HepG2 (cell line): ENCODE results near the gene SEMA3F. TPM values are rescaled to one million over a fixed set of nuclear protein-coding genes. Genes with fewer than 3 reads are reported as not detected.

ENCODE experiments used
- FOXO4 ChIP-seq: sonication (generic); formaldehyde crosslinking; conservative IDR thresholded peaks from 2 replicates; pipeline ENCODE4 v1.8.1; 2023; ENCODE audit warnings: missing genetic modification reagents
- GATAD2A ChIP-seq: IDR thresholded peaks from 2 replicates; pipeline ENCODE4 v1.6.1; 2016
- GTF2F1 ChIP-seq: fragments of 150-350 bp; IDR thresholded peaks from 2 replicates; pipeline ENCODE4 v1.6.1; 2014; ENCODE audit warnings: low read length
- HMG20A ChIP-seq: IDR thresholded peaks from 2 replicates; pipeline ENCODE4 v1.6.1; 2016; ENCODE audit warnings: borderline replicate concordance
- KDM2A ChIP-seq: sonication (generic); formaldehyde crosslinking; IDR thresholded peaks from 2 replicates; pipeline ENCODE4 v1.4.0; 2020; ENCODE audit warnings: low read depth, missing genetic modification reagents, borderline replicate concordance
- MXI1 ChIP-seq: IDR thresholded peaks from 3 replicates; pipeline ENCODE4 v1.6.1; 2012; ENCODE audit warnings: low read depth, low read length, inconsistent platforms, borderline replicate concordance
- ONECUT2 ChIP-seq: sonication (generic); formaldehyde crosslinking; IDR thresholded peaks from 2 replicates; pipeline ENCODE4 v1.4.0; 2020; ENCODE audit warnings: missing genetic modification reagents
- PLSCR1 ChIP-seq: sonication (generic); formaldehyde crosslinking; IDR thresholded peaks from 2 replicates; pipeline ENCODE4 v1.5.0; 2020; ENCODE audit warnings: missing genetic modification reagents, mild to moderate bottlenecking, borderline replicate concordance
- REL ChIP-seq: sonication (generic); formaldehyde crosslinking; conservative IDR thresholded peaks from 2 replicates; pipeline ENCODE4 v1.8.0; 2022; ENCODE audit warnings: mild to moderate bottlenecking, missing genetic modification reagents, moderate library complexity
- SAP130 ChIP-seq: IDR thresholded peaks from 2 replicates; pipeline ENCODE4 v1.6.1; 2016; ENCODE audit warnings: low read depth
- TBX3 ChIP-seq: fragments of 450-650 bp; IDR thresholded peaks from 2 replicates; pipeline ENCODE4 v1.6.1; 2017; ENCODE audit warnings: antibody characterized with exemption, mild to moderate bottlenecking, inconsistent platforms, borderline replicate concordance
- USF2 ChIP-seq, 2 experiments: sonication (generic) in 1 of 2; formaldehyde crosslinking in 1 of 2; IDR thresholded peaks; 2 replicates each; pipeline versions ENCODE4 v1.5.1 to v1.6.1; 2011 to 2020; ENCODE audit warnings: borderline replicate concordance in 1 of 2, low read depth in 1 of 2, low read length in 1 of 2, mild to moderate bottlenecking in 1 of 2, missing genetic modification reagents in 1 of 2, moderate library complexity in 1 of 2
- ZBTB39 ChIP-seq: sonication (generic); formaldehyde crosslinking; IDR thresholded peaks from 2 replicates; pipeline ENCODE4 v1.5.0; 2020; ENCODE audit warnings: missing genetic modification reagents
- ZNF124 ChIP-seq: sonication (generic); formaldehyde crosslinking; IDR thresholded peaks from 2 replicates; pipeline ENCODE4 v1.4.0; 2020; ENCODE audit warnings: missing genetic modification reagents
- ZNF18 ChIP-seq: sonication (generic); formaldehyde crosslinking; IDR thresholded peaks from 2 replicates; pipeline ENCODE4 v1.8.0; 2022; ENCODE audit warnings: mild to moderate bottlenecking, missing genetic modification reagents; ENCODE audit not compliant: insufficient replicate concordance
- ZNF274 ChIP-seq: sonication (generic); formaldehyde crosslinking; IDR thresholded peaks from 2 replicates; pipeline ENCODE4 v1.5.1; 2020; ENCODE audit warnings: mild to moderate bottlenecking, missing genetic modification reagents
- ZNF572 ChIP-seq: sonication (generic); formaldehyde crosslinking; IDR thresholded peaks from 2 replicates; pipeline ENCODE4 v1.5.1; 2020; ENCODE audit warnings: mild to moderate bottlenecking, missing genetic modification reagents
- ZNF780A ChIP-seq: sonication (generic); formaldehyde crosslinking; IDR thresholded peaks from 2 replicates; pipeline ENCODE4 v1.8.0; 2022; ENCODE audit warnings: mild to moderate bottlenecking, missing genetic modification reagents, moderate library complexity
- ZNF816 ChIP-seq: sonication (generic); formaldehyde crosslinking; IDR thresholded peaks from 2 replicates; pipeline ENCODE4 v1.8.0; 2022; ENCODE audit warnings: missing genetic modification reagents, mild to moderate bottlenecking, borderline replicate concordance
- ZSCAN25 ChIP-seq: sonication (generic); formaldehyde crosslinking; IDR thresholded peaks from 2 replicates; pipeline ENCODE4 v1.8.0; 2022; ENCODE audit warnings: mild to moderate bottlenecking, missing genetic modification reagents
- polyA plus RNA-seq, 8 experiments: library from polyadenylated mRNA; depleted of rRNA in 3 of 8; stranded (reverse) in 7 of 8; unstranded in 1 of 8; fragments of >200 nt; fragmentation: Illumina TruSeq in 4 of 8; extraction: Trizol in 4 of 8; gene quantifications; 2 replicates each; pipeline versions ENCODE4 v1.2.1 to v1.2.3, GENCODE V29; 2011 to 2016; ENCODE audit warnings: low read depth in 4 of 8, missing spikeins in 1 of 8, mixed read lengths in 1 of 8; ENCODE audit not compliant: insufficient read depth in 1 of 8
- total RNA-seq, 5 experiments: library from RNA; depleted of rRNA; stranded (reverse); fragments of >200 nt; fragmentation: Illumina TruSeq; extraction: Trizol; gene quantifications; 2 replicates each; pipeline ENCODE4 v1.2.3, GENCODE V29; 2016; ENCODE audit warnings: low read depth in 1 of 5

SEMA3F gene
- total and polyA plus RNA-seq, 2 of the 13 experiments (the other 11 are each of a cell fraction or from before 2014, with no cell fraction given), result 7.6 to 17.2 TPM

GRCh38 chr3:50227390-50228183 is 72.5 kb downstream of the SEMA3F start (continued):
- TF ChIP-seq ZNF780A (CRISPR knock-in tag), result no peak
- TF ChIP-seq GTF2F1, result no peak
- 0 out of 2 replicates have a peak, but pooled peaks have one; percentile 2 for TF ChIP-seq HMG20A (CRISPR knock-in tag)
- peak; percentile 21; the same call in 1 of the 2 replicates for TF ChIP-seq ZSCAN25
- 0 out of 2 replicates have a peak, but pooled peaks have one; percentile 6 for TF ChIP-seq ZBTB39
- TF ChIP-seq REL (CRISPR knock-in tag), result no peak
- no peak for TF ChIP-seq ONECUT2 (CRISPR knock-in tag)
- peak; percentile 94 for TF ChIP-seq KDM2A
- TF ChIP-seq ZNF572 (CRISPR knock-in tag), result no peak
- peak; percentile 29 for TF ChIP-seq ZNF18 (CRISPR knock-in tag)
- peak; percentile 95 for TF ChIP-seq SAP130 (CRISPR knock-in tag)
- TF ChIP-seq TBX3, result no peak
- no peak; the same call in 1 of the 2 replicates for TF ChIP-seq ZNF124 (CRISPR knock-in tag)
- no peak for TF ChIP-seq USF2 (IDR thresholded peaks at IDR 0.05; ENCODE audit: low read depth, low read length)
- TF ChIP-seq USF2 (CRISPR knock-in tag; IDR thresholded peaks at IDR 0.05; ENCODE audit: borderline replicate concordance), result no peak
- TF ChIP-seq PLSCR1, result no peak
- TF ChIP-seq FOXO4 (CRISPR knock-in tag), result no peak
- TF ChIP-seq ZNF274 (CRISPR knock-in tag), result no peak
- no peak for TF ChIP-seq ZNF816 (CRISPR knock-in tag)
- peak; percentile 79; the same call in 1 of the 3 replicates for TF ChIP-seq MXI1
- TF ChIP-seq GATAD2A (CRISPR knock-in tag), result peak; percentile 66
